ENCODE results near the gene PTGDR.

Gene PTGDR

GRCh38 chr14:52296378-52296777 lies 28.9 kb downstream of the PTGDR start:
- DNase-seq (ENCODE audit: low spot score), result no peak

GRCh38 chr14:52298795-52299194 lies 31.3 kb downstream of the PTGDR start:
- no peak for DNase-seq (ENCODE audit: low spot score)
- Histone ChIP-seq H3K27ac (ENCODE audit: poor library complexity, severe bottlenecking) (no peak overlapping the region), H3K9me3 (ENCODE audit: severe bottlenecking) (no peaks in the 10 kb centered on the region), H3K4me1 (ENCODE audit: insufficient read depth, poor library complexity, severe bottlenecking) (no peaks in the 10 kb centered on the region), H3K4me3 (ENCODE audit: severe bottlenecking) (no peak overlapping the region), H3K36me3 (ENCODE audit: low read depth) (no peaks in the 10 kb centered on the region), H3K27me3 (ENCODE audit: insufficient read depth, poor library complexity, severe bottlenecking) (no peaks in the 10 kb centered on the region)
- TF ChIP-seq CTCF (IDR thresholded peaks at IDR 0.05; ENCODE audit: poor library complexity, severe bottlenecking), result no peak
- no peak for ATAC-seq (ENCODE audit: low read depth)

More at GRCh38 chr14:52296378-52296777, 28.9 kb downstream of the PTGDR start:
- no peak for ATAC-seq (ENCODE audit: low read depth)
- no peak overlapping the region for H3K4me3 ChIP-seq (ENCODE audit: severe bottlenecking)
- no peaks in the 10 kb centered on the region for H3K9me3 ChIP-seq (ENCODE audit: severe bottlenecking)
- H3K36me3 ChIP-seq (ENCODE audit: low read depth), result no peaks in the 10 kb centered on the region
- no peaks in the 10 kb centered on the region for H3K4me1 ChIP-seq (ENCODE audit: insufficient read depth, poor library complexity, severe bottlenecking)
- TF ChIP-seq CTCF (IDR thresholded peaks at IDR 0.05; ENCODE audit: poor library complexity, severe bottlenecking), result no peak
- no peak overlapping the region for H3K27ac ChIP-seq (ENCODE audit: poor library complexity, severe bottlenecking)
- H3K27me3 ChIP-seq (ENCODE audit: insufficient read depth, poor library complexity, severe bottlenecking), result no peaks in the 10 kb centered on the region

GRCh38 chr14:52299692-52300278 lies 32.3 kb downstream of the PTGDR start:
- DNase-seq (ENCODE audit: low spot score), result no peak
- ATAC-seq (ENCODE audit: low read depth), result no peak
- peak; percentile 94 for TF ChIP-seq CTCF (IDR thresholded peaks at IDR 0.05; ENCODE audit: poor library complexity, severe bottlenecking)

GRCh38 chr14:52303236-52303635 lies 35.7 kb downstream of the PTGDR start:
- Histone ChIP-seq H3K36me3 (ENCODE audit: low read depth) (no peaks in the 10 kb centered on the region), H3K27me3 (ENCODE audit: insufficient read depth, poor library complexity, severe bottlenecking) (no peaks in the 10 kb centered on the region), H3K27ac (ENCODE audit: poor library complexity, severe bottlenecking) (no peak overlapping the region), H3K4me1 (ENCODE audit: insufficient read depth, poor library complexity, severe bottlenecking) (no peaks in the 10 kb centered on the region), H3K9me3 (ENCODE audit: severe bottlenecking) (no peaks in the 10 kb centered on the region), H3K4me3 (ENCODE audit: severe bottlenecking) (no peak overlapping the region)
- DNase-seq (ENCODE audit: low spot score), result no peak
- no peak for TF ChIP-seq CTCF (IDR thresholded peaks at IDR 0.05; ENCODE audit: poor library complexity, severe bottlenecking)
- ATAC-seq (ENCODE audit: low read depth), result no peak

More at GRCh38 chr14:52299692-52300278, 32.3 kb downstream of the PTGDR start:
- Histone ChIP-seq H3K9me3 (ENCODE audit: severe bottlenecking) (no peaks in the 10 kb centered on the region), H3K4me1 (ENCODE audit: insufficient read depth, poor library complexity, severe bottlenecking) (no peaks in the 10 kb centered on the region), H3K27me3 (ENCODE audit: insufficient read depth, poor library complexity, severe bottlenecking) (no peaks in the 10 kb centered on the region), H3K36me3 (ENCODE audit: low read depth) (no peaks in the 10 kb centered on the region), H3K4me3 (ENCODE audit: severe bottlenecking) (no peak overlapping the region), H3K27ac (ENCODE audit: poor library complexity, severe bottlenecking) (no peak overlapping the region)

- H3K4me3 ChIP-seq (ENCODE audit: severe bottlenecking), result no peak overlapping the region
- no peak overlapping the region for H3K27ac ChIP-seq (ENCODE audit: poor library complexity, severe bottlenecking)
- no peak for TF ChIP-seq CTCF (IDR thresholded peaks at IDR 0.05; ENCODE audit: poor library complexity, severe bottlenecking)
- no peak for ATAC-seq (ENCODE audit: low read depth)
- no peaks in the 10 kb centered on the region for H3K36me3 ChIP-seq (ENCODE audit: low read depth)
- DNase-seq (ENCODE audit: low spot score), result no peak
- H3K4me1 ChIP-seq (ENCODE audit: insufficient read depth, poor library complexity, severe bottlenecking), result no peaks in the 10 kb centered on the region
- no peaks in the 10 kb centered on the region for H3K9me3 ChIP-seq (ENCODE audit: severe bottlenecking)
- no peaks in the 10 kb centered on the region for H3K27me3 ChIP-seq (ENCODE audit: insufficient read depth, poor library complexity, severe bottlenecking)
These were observed 36.9 kb downstream of the PTGDR start for GRCh38 chr14:52304248-52304904.
